HG03558 (cell line): Measurements from ENCODE around the gene PRDM2.

Experiments
- ATAC-seq: cut with Tn5 transposase; IDR thresholded peaks from one replicate; pipeline ENCODE4 v1.9.1; 2021; ENCODE audit warnings: moderate number of reproducible peaks; ENCODE audit not compliant: unreplicated experiment; ENCODE audit errors: extremely low read depth

PRDM2 gene

DNA sequence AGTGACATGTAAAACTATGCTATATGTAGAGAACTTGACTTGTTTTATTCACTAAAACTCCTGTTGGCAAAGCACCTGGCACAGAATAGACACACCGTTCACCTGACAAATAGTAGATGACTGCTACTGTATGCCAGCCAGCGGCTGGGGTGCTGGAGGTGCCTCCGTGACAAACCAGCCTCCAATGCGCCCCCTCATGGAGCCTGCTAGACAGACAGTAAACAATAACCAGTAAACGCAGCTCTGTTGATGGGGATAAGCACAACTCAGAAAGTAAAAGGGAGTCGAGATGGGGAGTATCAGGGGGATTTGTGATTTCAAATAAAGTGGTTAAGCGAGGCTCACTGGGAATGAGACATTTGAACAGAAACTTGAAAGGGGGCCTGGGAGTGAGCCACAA, 107.2 kb downstream of the PRDM2 start:
- ATAC-seq, result no peak

DNA sequence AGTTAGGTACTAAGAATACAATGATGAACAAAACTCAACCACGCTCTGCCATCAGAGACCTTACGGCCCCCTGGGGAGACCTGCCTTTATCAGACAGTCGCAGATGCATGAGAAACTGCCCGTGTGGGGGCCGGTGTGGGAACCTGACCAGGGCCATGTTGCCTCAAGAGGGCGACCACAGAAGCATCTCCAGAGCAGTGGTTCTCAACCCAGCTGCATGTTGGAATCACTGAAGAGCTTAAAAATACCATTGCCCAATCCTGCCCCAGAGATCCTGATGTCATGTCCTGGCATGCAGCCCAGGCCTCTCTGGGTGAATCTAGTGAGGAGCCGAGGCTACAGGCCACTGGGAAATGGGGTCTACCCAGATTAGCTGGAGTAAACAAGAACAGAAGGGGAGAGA, 108.7 kb downstream of the PRDM2 start:
- ATAC-seq, result no peak

GRCh38 chr1:13809461-13810159, 109.6 kb downstream of the PRDM2 start:
- ATAC-seq, result no peak

DNA sequence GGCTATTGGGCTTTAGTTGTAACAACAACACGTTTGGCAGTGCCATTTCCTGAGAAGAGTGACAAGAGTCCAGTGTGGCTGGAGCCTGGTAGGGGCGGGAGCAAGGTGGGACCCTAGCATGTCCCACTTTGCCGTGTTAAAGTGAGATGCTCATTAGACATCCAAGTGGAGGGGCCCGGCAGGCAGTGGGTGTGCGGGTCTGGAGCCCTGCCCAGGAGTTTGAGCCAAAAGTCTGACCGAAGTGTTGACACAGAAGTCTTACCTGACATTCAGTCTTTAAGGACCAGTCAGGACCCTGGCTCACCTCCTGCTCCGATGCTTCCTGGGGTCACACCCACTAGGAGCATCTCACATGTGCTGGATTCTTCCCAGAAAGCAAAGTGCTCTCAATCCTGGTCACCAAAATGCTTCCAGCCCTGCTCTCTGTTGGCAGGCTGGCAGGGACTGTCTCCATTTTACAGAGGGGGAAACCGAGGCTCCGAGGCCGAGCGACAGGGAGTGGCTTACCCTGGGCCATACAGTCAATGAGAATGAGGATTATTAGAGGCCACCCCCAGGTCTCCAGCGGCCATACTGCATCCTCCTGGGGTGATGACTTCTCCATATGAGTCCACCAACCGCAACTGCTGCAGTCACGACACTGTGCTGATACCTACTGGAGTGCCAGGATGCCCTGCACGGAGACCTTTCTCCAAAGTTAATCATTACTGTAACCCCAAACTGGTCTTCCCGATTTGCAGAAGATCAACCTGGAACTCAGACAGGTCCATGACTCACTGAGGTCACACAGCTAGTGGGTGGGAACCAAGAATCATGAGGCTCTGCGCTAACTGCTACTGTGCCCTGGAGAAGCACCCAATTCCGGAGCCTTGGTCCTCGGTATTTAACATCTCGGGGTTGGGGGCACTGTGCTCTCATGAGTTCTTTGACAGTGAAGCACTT, 112.7 kb downstream of the PRDM2 start:
- no peak for ATAC-seq

- ATAC-seq, result no peak
Measured at GRCh38 chr1:13813398-13814012, 113.5 kb downstream of the PRDM2 start.

GRCh38 chr1:13814131-13814530, 114.1 kb downstream of the PRDM2 start:
- no peak for ATAC-seq

DNA sequence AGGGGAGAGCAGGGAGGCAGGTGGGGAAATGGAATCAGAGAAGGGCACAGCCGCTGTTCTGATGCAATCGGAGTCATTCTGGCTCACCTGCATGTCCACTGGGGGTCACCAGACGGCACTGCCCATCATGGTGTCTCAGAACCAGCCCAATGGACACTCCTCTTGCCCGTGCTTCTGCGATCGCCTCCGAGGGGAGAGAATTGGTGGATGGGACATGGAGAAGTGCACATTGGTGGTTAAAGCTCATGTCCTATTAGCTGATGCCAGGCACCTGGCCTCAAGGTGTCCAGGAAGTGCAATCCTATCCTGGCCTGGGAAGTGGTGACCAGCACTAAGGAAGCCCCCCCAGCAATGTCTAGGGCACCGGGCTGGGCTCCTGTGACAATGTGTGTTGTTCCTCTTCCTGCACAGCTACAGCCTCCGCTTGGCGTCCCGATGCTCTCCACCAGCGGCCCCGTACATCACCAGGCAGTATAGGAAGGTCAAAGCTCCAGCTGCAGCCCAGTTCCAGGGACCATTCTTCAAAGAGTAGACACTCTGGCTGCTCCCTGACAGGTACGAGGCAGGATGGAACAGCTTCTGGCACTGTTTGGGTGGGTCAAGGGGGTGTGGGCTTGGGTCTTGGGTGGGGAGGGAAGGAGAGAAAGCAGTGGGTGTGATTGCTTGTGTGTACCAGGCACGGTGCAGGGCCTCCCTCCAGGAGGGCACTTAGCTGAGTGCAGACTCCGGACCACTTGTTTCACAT, 116.2 kb downstream of the PRDM2 start:
- ATAC-seq, result no peak

DNA sequence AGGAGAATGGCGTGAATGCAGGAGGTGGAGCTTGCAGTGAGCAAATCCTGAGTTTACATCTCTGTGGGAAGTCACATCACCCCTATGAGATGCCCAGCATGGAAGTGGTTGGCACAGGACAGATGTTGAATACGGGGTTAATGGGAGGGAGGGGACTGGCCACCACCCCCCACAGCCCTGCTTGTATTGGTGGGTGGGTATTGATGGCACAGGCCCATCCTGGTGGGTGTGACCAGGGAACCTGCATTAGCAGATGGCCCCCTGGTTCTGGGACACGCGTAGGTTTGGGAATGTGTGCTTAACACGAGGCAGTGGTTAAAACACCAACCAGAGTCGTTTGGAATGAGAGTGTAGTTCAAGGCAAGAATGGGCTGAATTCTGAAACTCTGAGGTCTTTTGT, 117.9 kb downstream of the PRDM2 start:
- no peak for ATAC-seq

GRCh38 chr1:13818926-13819325, 118.9 kb downstream of the PRDM2 start:
- ATAC-seq, result no peak

GRCh38 chr1:13819642-13820041, 119.7 kb downstream of the PRDM2 start:
- no peak for ATAC-seq

- no peak for ATAC-seq
Measured at GRCh38 chr1:13820055-13820454, 120.1 kb downstream of the PRDM2 start.

DNA sequence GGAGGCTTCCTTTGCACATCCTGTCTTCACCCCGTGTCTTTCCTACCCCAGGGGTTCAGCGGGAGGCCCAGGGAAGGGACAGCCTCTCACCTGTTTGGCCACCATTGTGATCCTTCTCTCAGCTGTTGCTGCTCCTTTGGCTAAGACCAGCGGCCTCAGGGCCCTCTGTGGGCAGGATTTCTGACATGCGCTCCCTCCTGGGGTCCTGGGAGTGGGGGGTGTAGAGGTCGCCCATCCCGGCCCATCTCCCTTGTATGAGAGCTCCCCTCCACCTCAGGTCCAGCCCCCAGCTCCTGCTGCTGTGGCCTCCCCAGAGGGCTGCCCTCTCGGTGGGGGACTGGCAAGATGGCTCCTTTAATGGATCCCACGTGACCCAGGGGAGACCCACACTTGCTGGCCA, 120.5 kb downstream of the PRDM2 start:
- no peak for ATAC-seq

DNA sequence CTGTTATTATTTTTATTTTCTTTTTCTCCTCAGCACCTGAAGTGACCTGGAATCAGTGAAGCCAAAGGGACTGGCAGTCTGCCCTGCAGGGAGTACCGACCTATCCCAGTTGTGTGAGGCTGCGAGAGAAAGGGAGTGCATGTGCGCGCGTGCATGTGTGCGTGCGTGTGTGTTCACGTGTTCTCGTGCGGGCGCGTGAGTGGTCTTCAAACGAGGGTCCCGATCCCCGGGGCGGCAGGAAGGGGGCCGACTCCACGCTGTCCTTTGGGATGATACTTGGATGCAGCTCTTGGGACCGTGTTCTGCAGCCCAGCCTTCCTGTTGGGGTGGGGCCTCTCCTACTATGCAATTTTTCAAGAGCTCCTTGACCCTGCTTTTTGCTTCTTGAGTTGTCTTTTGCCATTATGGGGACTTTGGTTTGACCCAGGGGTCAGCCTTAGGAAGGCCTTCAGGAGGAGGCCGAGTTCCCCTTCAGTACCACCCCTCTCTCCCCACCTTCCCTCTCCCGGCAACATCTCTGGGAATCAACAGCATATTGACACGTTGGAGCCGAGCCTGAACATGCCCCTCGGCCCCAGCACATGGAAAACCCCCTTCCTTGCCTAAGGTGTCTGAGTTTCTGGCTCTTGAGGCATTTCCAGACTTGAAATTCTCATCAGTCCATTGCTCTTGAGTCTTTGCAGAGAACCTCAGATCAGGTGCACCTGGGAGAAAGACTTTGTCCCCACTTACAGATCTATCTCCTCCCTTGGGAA, 123.3 kb downstream of the PRDM2 start:
- ATAC-seq, result no peak

GRCh38 chr1:13823936-13824335, 123.9 kb downstream of the PRDM2 start:
- no peak for ATAC-seq

GRCh38 chr1:13824626-13825025, 124.6 kb downstream of the PRDM2 start:
- no peak for ATAC-seq

DNA sequence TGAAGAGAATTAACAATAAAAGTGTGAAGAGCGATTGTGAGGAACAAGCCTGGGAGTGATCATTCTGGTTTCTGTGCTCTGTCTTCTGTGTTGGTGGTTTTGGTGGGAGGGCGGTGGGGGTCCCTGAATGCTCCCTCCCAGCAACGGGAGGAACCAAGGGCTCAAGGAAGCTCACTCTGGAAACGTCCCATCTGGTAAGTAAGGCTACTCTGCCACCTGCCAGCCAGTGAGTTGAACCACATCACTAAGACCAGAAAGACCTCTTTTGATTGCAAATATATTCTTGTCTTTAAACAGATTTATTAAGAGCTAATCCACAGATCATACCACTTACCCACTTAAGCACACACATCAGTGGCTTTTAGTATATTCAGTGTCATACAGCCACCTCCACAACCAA, 125.0 kb downstream of the PRDM2 start:
- no peak for ATAC-seq

DNA sequence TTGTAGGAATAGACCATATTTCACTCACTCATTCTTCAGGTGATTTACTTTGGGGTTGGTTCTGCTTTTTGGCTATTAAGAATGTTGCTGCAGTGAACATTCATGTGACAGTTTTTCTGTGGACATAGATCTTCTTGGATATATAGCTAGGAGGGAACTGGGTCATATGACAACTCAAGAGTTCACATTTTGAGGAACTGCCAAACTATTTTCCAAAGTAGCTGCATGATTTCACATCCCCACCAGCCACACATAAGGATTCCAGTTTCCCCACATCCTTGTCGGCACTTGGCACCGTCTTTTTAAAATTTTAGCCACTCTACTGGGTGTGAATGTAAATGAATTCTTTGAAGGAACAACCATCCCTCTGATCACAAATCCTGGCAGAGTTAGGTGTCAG, 126.0 kb downstream of the PRDM2 start:
- ATAC-seq, result no peak

GRCh38 chr1:13826591-13826990, 126.6 kb downstream of the PRDM2 start:
- no peak for ATAC-seq

DNA sequence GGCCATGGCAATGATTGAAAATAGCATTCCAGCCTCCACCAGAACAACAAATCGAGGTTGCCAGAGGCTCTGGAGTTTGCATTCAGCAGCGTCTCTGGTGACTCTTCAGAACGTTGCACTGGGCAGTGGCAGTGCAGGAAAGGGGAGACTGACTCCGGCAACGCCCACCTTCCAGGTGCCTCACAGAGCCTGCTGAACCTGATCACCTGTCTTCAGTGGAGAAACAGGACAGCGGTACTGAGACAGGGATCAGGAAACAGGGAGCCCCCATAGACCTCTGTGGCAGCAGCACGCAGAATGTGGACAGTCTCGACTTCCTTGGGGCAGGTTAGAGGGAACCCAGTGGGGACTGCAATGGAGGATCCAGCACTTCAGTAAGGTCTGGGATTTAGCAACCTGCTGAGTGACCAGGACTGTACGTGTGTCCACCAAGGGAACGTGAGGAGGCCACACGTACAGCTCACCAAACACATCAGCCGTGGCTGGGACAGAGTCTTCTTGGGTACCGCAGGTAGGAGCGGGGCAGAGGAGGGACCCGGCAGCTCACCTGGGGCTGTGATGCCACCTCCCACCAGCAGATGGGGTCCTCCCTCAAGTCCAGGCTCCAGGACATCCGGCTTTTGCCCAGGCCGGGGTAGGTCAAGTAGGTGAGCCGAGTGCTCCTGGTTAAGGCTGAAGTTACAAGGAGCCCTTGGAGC, 128.6 kb downstream of the PRDM2 start:
- ATAC-seq, result no peak
